Fibroblast of the aortic adventitia (primary cell): ENCODE data around the gene TRPM1. TPM values are rescaled to one million over a fixed set of nuclear protein-coding genes. Genes with fewer than 3 reads are reported as not detected.

Source experiments
- DNase-seq: peaks from one replicate; pipeline ENCODE4 v3.0.0-alpha.2; 2010; ENCODE audit warnings: low read depth
- H3K4me3 ChIP-seq: 2 replicates; pipeline ENCODE4 v1.5.1; 2011; ENCODE audit warnings: low read depth, mild to moderate bottlenecking, control low read depth, low read length, moderate library complexity
- CTCF ChIP-seq: IDR thresholded peaks from 2 replicates; pipeline ENCODE4 v1.5.1; 2011; ENCODE audit warnings: mild to moderate bottlenecking, low read length, control low read depth, inconsistent platforms; ENCODE audit not compliant: insufficient read depth
- total RNA-seq: library from RNA; depleted of rRNA; stranded (reverse); fragments of >200 nt; gene quantifications from 2 replicates; pipeline ENCODE4 v1.2.3, GENCODE V29; 2012; ENCODE audit warnings: low replicate concordance

Gene TRPM1
- total RNA-seq, 1 donor = not detected

GRCh38 chr15:31104003-31104402 is 2.5 kb upstream of the TRPM1 start:
- no peak for DNase-seq
- no peak for TF ChIP-seq CTCF
- no peak overlapping the region for H3K4me3 ChIP-seq

DNA sequence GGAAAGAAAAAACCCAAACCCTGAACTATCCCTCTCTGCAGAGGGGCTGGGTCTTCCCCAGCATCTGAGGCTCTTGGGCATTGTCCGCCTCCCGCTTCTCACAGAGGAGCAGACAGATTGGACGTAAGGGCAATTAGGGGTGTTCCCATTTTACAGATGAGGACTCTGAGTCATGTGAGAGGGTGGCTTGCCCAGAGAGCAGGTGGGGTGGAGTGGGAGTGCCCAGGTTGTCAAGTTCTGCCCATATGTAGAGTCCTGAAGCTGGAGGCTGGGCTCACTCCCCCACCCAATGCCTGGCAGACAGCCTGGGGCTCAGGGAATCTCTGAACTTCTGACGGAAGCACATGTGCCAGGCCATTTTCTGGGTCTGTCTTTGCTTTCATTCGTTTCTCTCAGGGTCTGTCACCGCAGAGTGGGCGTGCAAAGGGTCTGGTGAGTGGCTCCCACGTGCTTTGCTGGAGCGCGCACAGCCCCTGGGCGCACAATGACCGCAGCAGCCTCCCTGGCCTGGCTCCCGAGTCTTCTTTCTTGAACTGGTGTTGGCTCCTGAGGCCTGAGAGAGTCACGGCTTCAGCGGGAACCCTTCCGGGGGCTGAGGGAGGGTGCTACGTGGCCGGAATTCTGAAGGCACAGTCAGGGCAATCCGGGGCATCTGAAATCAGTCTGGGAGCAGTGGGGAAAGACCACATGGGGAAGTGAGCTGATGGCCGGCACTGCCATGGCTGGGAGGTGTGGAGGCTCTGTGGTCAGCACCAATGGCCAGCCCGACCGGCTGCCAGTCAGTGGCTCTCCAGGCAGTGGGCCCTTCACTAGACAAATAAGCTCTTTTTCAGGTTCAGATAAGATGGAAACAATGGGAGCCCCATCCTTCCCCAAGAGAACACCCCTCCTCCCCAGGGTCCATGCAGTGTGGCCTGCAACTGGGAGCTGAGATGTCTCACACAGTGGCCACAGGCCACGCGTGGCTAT is 1.1 kb upstream of the TRPM1 start:
- no peak for DNase-seq
- no peak for TF ChIP-seq CTCF

DNA sequence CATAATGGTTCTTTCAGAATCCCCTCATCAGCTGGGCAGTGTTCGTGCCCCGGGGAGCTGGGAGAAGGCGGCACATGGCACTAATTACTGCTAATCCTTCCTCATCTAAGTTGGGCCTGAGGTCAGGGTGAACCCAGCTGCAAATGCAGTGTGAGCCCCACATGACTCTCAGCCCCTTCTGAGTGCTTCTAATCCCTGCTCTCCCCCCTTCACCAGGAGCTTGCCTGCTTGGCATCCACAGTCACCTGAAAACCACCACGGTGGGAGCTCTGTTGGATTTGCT is 455 bp upstream of the TRPM1 start:
- H3K4me3 ChIP-seq = no peak overlapping the region
- no peak for DNase-seq
- no peak for TF ChIP-seq CTCF

More for the DNA sequence above, 1.1 kb upstream of the TRPM1 start:
- H3K4me3 ChIP-seq = no peak overlapping the region

DNA sequence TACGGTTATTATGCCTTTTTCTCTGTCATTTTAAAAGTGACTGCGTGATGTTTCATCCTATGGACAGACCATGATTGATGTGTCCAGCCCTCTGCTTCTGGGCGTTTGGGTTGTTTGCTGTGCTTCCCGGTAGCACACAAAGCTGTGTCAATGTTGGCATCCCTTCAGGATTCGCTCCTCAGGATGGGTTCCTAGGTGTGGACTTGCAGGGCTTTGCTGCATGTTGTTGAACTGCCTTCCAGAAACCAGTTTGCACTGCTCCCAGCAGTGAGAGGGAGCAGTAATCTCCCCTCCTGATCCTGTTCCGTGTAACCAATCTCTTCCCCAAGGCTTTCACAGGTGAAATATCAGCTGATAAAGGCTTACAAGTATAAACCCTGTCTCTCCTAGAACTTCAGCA is 787 bp downstream of the TRPM1 start:
- TF ChIP-seq CTCF = no peak
- DNase-seq = no peak
- H3K4me3 ChIP-seq = no peak overlapping the region

- H3K4me3 ChIP-seq = no peak overlapping the region
- no peak for TF ChIP-seq CTCF
- peak; percentile 5 for DNase-seq
Measured at GRCh38 chr15:31098953-31099740, 2.4 kb downstream of the TRPM1 start.

GRCh38 chr15:31098491-31098917 is 3.0 kb downstream of the TRPM1 start:
- no peak for TF ChIP-seq CTCF
- no peak for DNase-seq

More at GRCh38 chr15:31098491-31098917, 3.0 kb downstream of the TRPM1 start:
- no peak overlapping the region for H3K4me3 ChIP-seq
